IPS-18a (cell line): ENCODE results near the gene RHCG.

Experiments used
- H3K27ac ChIP-seq: one replicate; pipeline ENCODE4 v1.5.1; 2013; ENCODE audit warnings: low read length
- H3K27me3 ChIP-seq: one replicate; pipeline ENCODE4 v1.6.1; 2013; ENCODE audit warnings: mild to moderate bottlenecking, low read length; ENCODE audit not compliant: control insufficient read depth, insufficient read depth
- H3K36me3 ChIP-seq: one replicate; pipeline ENCODE4 v1.6.1; 2013; ENCODE audit warnings: low read depth, low read length; ENCODE audit not compliant: control insufficient read depth
- H3K4me1 ChIP-seq: one replicate; pipeline ENCODE4 v1.6.1; 2013; ENCODE audit warnings: low read depth, low read length; ENCODE audit not compliant: control insufficient read depth
- H3K4me3 ChIP-seq: one replicate; pipeline ENCODE4 v1.5.1; 2013; ENCODE audit warnings: low read length
- H3K9ac ChIP-seq: one replicate; pipeline ENCODE4 v1.6.1; 2013; ENCODE audit warnings: mild to moderate bottlenecking, low read length, moderate library complexity
- H3K9me3 ChIP-seq: one replicate; pipeline ENCODE4 v1.6.1; 2013; ENCODE audit warnings: low read depth, low read length; ENCODE audit not compliant: control insufficient read depth

The RHCG gene

DNA sequence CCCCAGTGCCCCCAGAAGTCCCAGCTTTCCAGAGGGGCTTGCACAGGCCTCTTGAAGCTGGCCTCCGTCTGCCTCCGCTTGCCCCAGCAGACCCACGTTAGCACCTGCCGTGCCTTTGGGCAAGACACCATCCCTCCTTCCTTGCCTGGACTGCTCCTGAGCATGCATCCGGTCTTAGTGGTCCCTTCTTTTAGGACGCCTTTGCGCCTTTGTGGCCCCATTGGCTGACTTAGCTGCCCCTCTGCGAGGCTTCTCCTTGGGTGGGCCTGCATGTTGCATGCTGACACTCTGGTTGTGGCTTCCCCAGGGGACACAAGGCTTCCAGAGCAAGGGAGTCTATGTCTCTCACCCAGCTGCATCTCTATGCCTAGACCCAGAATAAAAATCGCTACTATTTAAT is 56.6 kb downstream of the RHCG start:
- Histone ChIP-seq H3K9ac (no peak overlapping the region), H3K27me3 (peaks cover 20% of the 10 kb centered on the region), H3K36me3 (no peaks in the 10 kb centered on the region), H3K4me1 (peaks cover 10% of the 10 kb centered on the region), H3K27ac (no peak overlapping the region), H3K9me3 (no peaks in the 10 kb centered on the region), H3K4me3 (no peak overlapping the region)

DNA sequence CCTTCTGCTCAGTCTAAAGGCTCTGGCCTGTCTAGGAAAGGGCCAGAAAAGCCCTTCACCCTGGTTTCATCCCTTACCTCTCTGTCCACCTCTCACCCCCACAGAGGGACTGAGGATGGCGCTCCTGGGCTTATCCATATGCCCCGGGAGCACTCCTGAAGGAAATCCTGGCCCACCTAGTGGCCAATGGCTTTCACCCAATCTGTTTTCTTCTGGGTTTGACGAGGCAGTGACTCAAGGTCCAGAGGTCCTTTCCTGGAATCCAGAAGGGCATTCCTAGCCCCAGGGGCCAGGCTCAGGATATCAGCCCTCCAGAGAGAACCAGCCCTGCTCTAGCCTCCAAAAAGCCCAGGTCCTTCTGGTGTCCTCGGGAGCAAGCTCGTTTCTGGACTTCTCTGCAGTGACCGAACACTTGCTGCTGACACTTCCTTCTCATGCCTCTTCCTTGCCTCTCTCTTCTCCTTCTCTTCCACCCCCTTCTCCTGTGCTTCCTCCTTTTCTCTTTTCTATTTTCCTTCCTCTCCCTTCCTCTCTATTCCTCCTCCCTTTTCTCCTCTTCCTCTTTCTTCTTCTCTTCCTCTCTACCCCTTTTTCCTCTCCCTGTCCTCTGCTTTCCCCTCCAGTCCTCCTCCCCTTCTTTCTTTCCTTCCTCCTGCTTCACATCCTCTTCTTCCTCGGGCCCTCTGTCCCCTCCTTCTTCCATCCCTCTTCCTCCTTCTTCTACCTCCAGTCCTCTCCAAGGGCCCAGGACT is 59.6 kb downstream of the RHCG start:
- H3K4me1 ChIP-seq = peaks cover 3% of the 10 kb centered on the region
- no peak overlapping the region for H3K27ac ChIP-seq
- no peaks in the 10 kb centered on the region for H3K36me3 ChIP-seq
- H3K9ac ChIP-seq = no peak overlapping the region
- no peak overlapping the region for H3K4me3 ChIP-seq
- H3K27me3 ChIP-seq = peaks cover 25% of the 10 kb centered on the region
- H3K9me3 ChIP-seq = no peaks in the 10 kb centered on the region

DNA sequence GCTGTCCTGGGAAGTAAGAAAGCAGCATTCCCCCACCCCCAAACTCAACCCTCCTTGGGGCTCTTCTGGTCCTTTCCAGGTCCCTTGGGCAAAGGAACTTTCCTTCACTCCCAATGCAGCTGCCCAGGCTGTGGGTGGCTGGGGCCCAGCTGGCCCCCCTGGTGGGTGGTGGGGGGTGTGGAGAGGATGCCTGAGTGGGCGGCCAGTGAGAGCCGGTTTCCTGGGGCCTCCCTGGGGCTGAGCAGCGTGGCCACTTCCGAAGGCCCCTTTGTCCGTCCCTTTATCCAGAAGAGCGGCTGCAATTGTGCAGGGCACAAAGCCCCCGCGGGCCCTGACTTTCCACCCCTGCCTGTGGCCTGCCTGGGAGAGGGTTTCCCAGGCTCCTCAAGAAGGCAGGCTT is 61.0 kb downstream of the RHCG start:
- Histone ChIP-seq H3K9ac (no peak overlapping the region), H3K4me1 (peaks cover 3% of the 10 kb centered on the region), H3K27me3 (peaks cover 32% of the 10 kb centered on the region), H3K27ac (no peak overlapping the region), H3K36me3 (no peaks in the 10 kb centered on the region), H3K4me3 (no peak overlapping the region), H3K9me3 (no peaks in the 10 kb centered on the region)

DNA sequence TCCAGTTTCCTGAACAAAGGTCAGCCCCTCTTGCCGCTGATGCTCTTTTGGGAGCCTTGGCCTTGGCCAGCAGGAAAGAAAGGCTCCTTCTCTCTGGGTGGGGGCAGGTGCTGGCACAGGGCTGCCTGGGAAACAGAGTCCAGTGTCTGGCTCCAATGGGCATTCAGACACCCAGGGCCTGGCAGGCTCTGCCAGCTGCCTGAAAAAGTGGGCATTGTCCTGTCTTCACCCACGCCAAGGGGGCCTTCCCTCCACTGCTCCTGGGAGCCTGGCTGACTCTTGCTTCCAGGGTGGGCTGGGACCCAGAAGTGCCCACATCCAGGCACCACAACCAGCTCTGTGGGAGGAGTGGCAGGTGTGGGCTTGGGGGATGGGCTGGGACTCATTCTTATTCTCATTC is 62.7 kb downstream of the RHCG start:
- no peak overlapping the region for H3K9ac ChIP-seq
- no peaks in the 10 kb centered on the region for H3K9me3 ChIP-seq
- no peak overlapping the region for H3K27ac ChIP-seq
- H3K4me1 ChIP-seq = peaks cover 3% of the 10 kb centered on the region
- H3K36me3 ChIP-seq = no peaks in the 10 kb centered on the region
- peaks cover 44% of the 10 kb centered on the region for H3K27me3 ChIP-seq
- H3K4me3 ChIP-seq = no peak overlapping the region

DNA sequence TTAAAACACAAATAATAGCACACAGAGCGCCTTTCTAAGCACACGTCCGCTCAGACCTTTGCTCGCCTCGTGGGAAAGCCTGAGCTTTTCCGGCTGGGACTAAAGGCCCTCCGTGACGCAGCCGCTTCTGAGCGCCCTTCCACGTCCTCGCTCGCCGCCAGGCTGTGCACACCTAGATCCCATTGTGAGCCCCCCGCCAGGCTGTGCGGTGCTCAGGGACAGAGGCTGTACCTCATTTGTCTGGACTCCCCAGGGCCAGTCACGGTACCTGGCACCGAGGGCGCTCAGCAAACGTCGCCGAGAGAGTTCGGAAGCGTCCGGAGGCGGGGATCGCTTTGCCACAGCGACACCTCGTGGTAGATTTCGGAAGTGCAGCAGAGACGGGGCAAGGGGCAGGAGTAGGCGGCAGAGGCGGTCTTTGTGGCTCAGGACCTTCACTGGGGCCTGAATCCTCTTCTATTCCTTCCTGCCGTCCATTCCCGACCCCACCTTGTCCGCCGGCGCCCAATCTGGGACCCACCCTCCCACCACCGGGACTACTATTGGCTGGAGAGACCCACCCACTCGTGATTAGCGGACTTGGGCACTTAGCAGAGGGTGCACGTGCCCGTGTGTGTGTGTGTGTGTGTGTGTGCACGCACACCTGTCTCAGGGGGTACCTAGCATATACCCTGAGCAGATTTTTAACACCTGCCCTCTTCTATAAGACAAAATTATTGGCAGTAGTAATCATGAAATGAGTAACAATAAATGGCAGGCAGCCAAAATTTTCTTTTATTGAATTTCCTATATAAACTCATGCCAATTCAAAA is 65.6 kb downstream of the RHCG start:
- H3K4me1 ChIP-seq = peaks cover 3% of the 10 kb centered on the region
- no peaks in the 10 kb centered on the region for H3K36me3 ChIP-seq
- no peak overlapping the region for H3K9ac ChIP-seq
- no peak overlapping the region for H3K27ac ChIP-seq
- peak overlapping the region; percentile 40 for H3K4me3 ChIP-seq
- peaks cover 44% of the 10 kb centered on the region for H3K27me3 ChIP-seq
- no peaks in the 10 kb centered on the region for H3K9me3 ChIP-seq

DNA sequence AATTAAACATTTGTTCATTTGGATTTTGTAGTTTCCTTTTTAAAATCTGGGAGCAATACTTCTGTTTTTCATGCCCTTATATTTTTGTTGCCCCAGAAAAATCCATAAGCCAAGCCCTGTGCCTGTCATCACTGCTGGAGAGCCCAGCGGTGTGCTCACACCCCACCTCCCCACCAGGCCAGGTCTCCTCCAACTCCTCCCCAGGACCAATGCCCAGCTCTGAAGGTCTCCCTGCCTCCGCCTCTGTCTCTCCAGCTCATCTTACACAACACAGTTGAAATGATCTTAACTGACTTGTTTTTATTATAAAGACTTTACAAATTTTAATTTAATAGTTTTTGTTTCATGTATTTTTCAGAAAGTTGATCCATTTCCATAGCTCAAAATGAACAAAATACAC is 66.4 kb downstream of the RHCG start:
- no peak overlapping the region for H3K27ac ChIP-seq
- no peak overlapping the region for H3K9ac ChIP-seq
- H3K4me3 ChIP-seq = peak overlapping the region; percentile 40

DNA sequence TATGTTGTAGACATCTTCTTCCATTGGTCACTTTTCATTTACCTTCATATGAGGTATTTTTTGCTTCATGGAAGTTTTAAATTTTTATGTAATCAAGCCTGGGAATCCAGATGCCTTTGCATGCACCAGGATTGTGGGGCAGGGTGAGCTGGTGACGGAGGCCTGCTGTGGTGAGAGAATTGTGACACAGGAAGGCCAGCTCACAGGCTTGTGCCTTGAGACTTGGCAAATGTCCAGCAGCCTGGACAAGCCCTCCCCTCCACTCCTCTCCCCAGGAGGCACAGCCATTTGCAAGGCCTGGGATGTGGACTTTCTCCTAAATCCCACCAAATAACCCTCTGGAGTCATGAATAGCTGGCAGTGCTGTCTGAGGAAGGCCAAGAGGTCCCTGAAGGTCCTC is 67.4 kb downstream of the RHCG start:
- Histone ChIP-seq H3K4me3 (no peak overlapping the region), H3K9me3 (no peaks in the 10 kb centered on the region), H3K36me3 (no peaks in the 10 kb centered on the region), H3K9ac (no peak overlapping the region), H3K27me3 (peaks cover 44% of the 10 kb centered on the region), H3K27ac (no peak overlapping the region), H3K4me1 (peaks cover 3% of the 10 kb centered on the region)

More for the DNA sequence above, 66.4 kb downstream of the RHCG start:
- Histone ChIP-seq H3K9me3 (no peaks in the 10 kb centered on the region), H3K36me3 (no peaks in the 10 kb centered on the region), H3K27me3 (peaks cover 44% of the 10 kb centered on the region), H3K4me1 (peaks cover 3% of the 10 kb centered on the region)

DNA sequence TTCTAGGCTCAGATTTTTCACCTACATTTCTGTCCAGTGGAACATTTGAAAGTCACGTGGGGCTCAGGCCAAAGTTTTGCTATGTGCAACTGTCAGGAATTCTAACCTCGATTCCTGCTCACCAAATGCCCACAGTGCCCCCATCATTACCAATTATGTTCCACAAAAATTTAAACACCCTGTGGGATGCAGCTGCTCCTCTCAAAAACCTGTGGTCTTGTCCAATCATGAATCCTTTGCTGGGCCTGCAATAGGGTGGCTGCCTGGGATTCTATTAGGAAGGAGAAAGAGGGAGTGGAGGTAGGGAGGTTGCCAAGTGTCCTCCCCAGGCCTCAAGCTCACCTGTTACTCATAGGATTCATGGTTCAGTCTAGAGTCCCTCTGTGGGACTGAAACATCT is 68.1 kb downstream of the RHCG start:
- no peaks in the 10 kb centered on the region for H3K36me3 ChIP-seq
- no peak overlapping the region for H3K9ac ChIP-seq
- H3K4me1 ChIP-seq = no peaks in the 10 kb centered on the region
- H3K27ac ChIP-seq = no peak overlapping the region
- H3K4me3 ChIP-seq = no peak overlapping the region
- peaks cover 44% of the 10 kb centered on the region for H3K27me3 ChIP-seq
- H3K9me3 ChIP-seq = no peaks in the 10 kb centered on the region

DNA sequence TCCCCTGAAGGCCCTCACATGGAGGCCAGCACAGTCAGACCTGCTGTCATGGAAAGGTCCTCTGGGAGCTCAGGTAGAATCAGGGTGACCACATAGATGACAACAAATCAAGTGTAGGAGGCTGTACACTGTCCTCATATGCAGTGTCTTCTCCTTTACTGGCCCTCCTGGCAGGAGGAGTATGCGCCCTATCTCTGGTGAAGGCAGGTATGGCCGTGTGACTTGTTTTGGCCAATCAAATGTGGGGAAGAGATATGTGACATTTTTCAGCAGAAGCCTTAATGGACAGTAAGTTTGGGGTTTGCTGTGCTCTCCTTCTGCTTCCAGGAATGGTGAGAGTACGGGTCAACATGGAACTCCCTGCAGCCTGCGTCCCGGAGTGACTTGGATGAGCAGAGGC is 69.9 kb downstream of the RHCG start:
- Histone ChIP-seq H3K27ac (no peak overlapping the region), H3K27me3 (peaks cover 47% of the 10 kb centered on the region), H3K4me1 (no peaks in the 10 kb centered on the region), H3K9ac (no peak overlapping the region), H3K36me3 (no peaks in the 10 kb centered on the region), H3K4me3 (no peak overlapping the region), H3K9me3 (no peaks in the 10 kb centered on the region)

DNA sequence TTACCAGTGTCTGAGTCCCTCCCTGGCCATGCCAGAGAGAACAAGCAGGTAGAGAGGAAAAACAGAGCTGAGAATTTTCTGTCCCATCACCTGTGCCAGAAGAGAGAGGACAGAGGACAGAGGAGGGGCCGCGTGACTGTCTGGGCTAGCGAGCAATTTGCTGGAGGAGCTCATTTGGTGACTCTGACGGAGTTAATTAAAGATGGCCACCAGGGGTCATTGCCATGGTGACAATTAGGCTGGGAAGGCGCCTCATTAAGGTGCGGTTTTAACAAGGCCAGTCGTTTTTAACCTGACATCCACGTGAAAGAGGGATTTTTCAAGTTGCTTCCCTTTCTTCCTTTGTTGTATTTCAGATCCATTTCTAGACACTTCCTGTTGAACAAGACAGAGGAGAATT is 72.4 kb downstream of the RHCG start:
- Histone ChIP-seq H3K4me3 (no peak overlapping the region), H3K9ac (no peak overlapping the region), H3K9me3 (no peaks in the 10 kb centered on the region), H3K36me3 (no peaks in the 10 kb centered on the region), H3K27ac (no peak overlapping the region), H3K27me3 (peaks cover 53% of the 10 kb centered on the region), H3K4me1 (no peaks in the 10 kb centered on the region)
